NB4 (cell line): ENCODE results near the gene ITPR3.

Experiments
- CTCF ChIP-seq: IDR thresholded peaks from one replicate; pipeline ENCODE4 v1.5.1; 2012; ENCODE audit warnings: low read depth, low read length
- MAX ChIP-seq: IDR thresholded peaks from 2 replicates; pipeline ENCODE4 v1.6.1; 2011; ENCODE audit warnings: low read depth, low read length
- MYC ChIP-seq: IDR thresholded peaks from 2 replicates; pipeline ENCODE4 v1.6.1; 2011; ENCODE audit warnings: low read depth, low read length
- POLR2A ChIP-seq: IDR thresholded peaks from 2 replicates; pipeline ENCODE4 v1.6.1; 2011; ENCODE audit warnings: mild to moderate bottlenecking; ENCODE audit not compliant: insufficient read length; ENCODE audit errors: extremely low read depth

GRCh38 chr6:33628401-33628964, 7.4 kb downstream of the ITPR3 start:
- no peak for TF ChIP-seq CTCF
- TF ChIP-seq MAX, result no peak
- no peak for TF ChIP-seq POLR2A
- no peak for TF ChIP-seq MYC
